CD14-positive monocyte (primary cell): ENCODE results near the gene FAM163B. TPM values are rescaled to one million over a fixed set of nuclear protein-coding genes. Genes with fewer than 3 reads are reported as not detected.

ENCODE experiments used
- DNase-seq, 3 donors: peaks; one replicate each; pipeline ENCODE4 v3.0.0-alpha.2; 2011 to 2022
- H2AFZ ChIP-seq: 2 replicates; pipeline ENCODE4 v1.6.0; 2012; ENCODE audit warnings: mild to moderate bottlenecking, low read depth, low read length, inconsistent platforms; ENCODE audit not compliant: insufficient read depth, poor library complexity, severe bottlenecking
- H3K27ac ChIP-seq, 2 donors: 1 replicate in 1 of 2; 2 replicates in 1 of 2; pipeline ENCODE4 v1.5.1; 2012 to 2013; ENCODE audit warnings: low read length in 2 of 2, control low read depth in 1 of 2, inconsistent platforms in 1 of 2, low read depth in 1 of 2, mild to moderate bottlenecking in 1 of 2
- H3K27me3 ChIP-seq, 2 donors: one replicate each; pipeline versions ENCODE4 v1.6.0 to v1.6.1; 2011 to 2013; ENCODE audit warnings: low read length in 2 of 2; ENCODE audit not compliant: control insufficient read depth in 2 of 2, insufficient read depth in 2 of 2
- H3K36me3 ChIP-seq, 2 donors: replicated peaks in 1 of 2; 1 replicate in 1 of 2; 2 replicates in 1 of 2; pipeline versions ENCODE4 v1.5.1 to v1.6.1; 2012 to 2013; ENCODE audit warnings: low read length in 2 of 2, control low read depth in 1 of 2, inconsistent platforms in 1 of 2, mild to moderate bottlenecking in 1 of 2; ENCODE audit not compliant: insufficient read depth in 2 of 2, control insufficient read depth in 1 of 2
- H3K4me1 ChIP-seq, 2 donors: 1 replicate in 1 of 2; 2 replicates in 1 of 2; pipeline versions ENCODE4 v1.5.1 to v1.6.1; 2012 to 2013; ENCODE audit warnings: low read length in 2 of 2, control low read depth in 1 of 2, inconsistent platforms in 1 of 2, mild to moderate bottlenecking in 1 of 2, moderate library complexity in 1 of 2; ENCODE audit not compliant: insufficient read depth in 2 of 2, control insufficient read depth in 1 of 2
- H3K4me2 ChIP-seq: replicated peaks from 2 replicates; pipeline ENCODE3; 2012; ENCODE audit warnings: low read length, moderate library complexity, mild to moderate bottlenecking; ENCODE audit not compliant: poor library complexity, severe bottlenecking; ENCODE audit errors: extremely low read depth
- H3K4me3 ChIP-seq, 3 experiments: fragments of 200-600 bp in 1 of 3; sonication (generic) in 1 of 3; replicated peaks in 1 of 3; 1 replicate in 2 of 3; 2 replicates in 1 of 3; pipeline ENCODE4 v1.5.1; 2011 to 2013; ENCODE audit warnings: low read length in 3 of 3, mild to moderate bottlenecking in 3 of 3, control low read depth in 2 of 3, low read depth in 2 of 3, inconsistent platforms in 1 of 3, moderate library complexity in 1 of 3
- H3K79me2 ChIP-seq: 2 replicates; pipeline ENCODE4 v1.6.0; 2012; ENCODE audit warnings: mild to moderate bottlenecking, control low read depth, inconsistent platforms, low read length, moderate library complexity; ENCODE audit not compliant: insufficient read depth
- H3K9ac ChIP-seq: 2 replicates; pipeline ENCODE4 v1.6.0; 2017; ENCODE audit warnings: low read length, mild to moderate bottlenecking; ENCODE audit not compliant: insufficient read depth, poor library complexity, severe bottlenecking
- H3K9me3 ChIP-seq, 2 donors: replicated peaks in 1 of 2; 1 replicate in 1 of 2; 2 replicates in 1 of 2; pipeline versions ENCODE4 v1.5.1 to v1.6.1; 2012 to 2013; ENCODE audit warnings: low read length in 2 of 2, control low read depth in 1 of 2; ENCODE audit not compliant: control insufficient read depth in 1 of 2, insufficient read depth in 1 of 2
- H4K20me1 ChIP-seq: 2 replicates; pipeline ENCODE4 v1.6.0; 2012; ENCODE audit warnings: mild to moderate bottlenecking, low read length, control low read depth, moderate library complexity; ENCODE audit not compliant: insufficient read depth
- H3K27ac Mint-ChIP-seq, 7 donors: one replicate each; pipeline ENCODE4 v1.8.0; 2020; ENCODE audit warnings: mild to moderate bottlenecking in 7 of 7, mixed read lengths in 7 of 7, moderate library complexity in 6 of 7, inconsistent platforms in 2 of 7
- H3K27me3 Mint-ChIP-seq, 3 donors: one replicate each; pipeline ENCODE4 v1.8.0; 2021 to 2022; ENCODE audit warnings: low read depth in 3 of 3, mild to moderate bottlenecking in 3 of 3, mixed read lengths in 3 of 3, moderate library complexity in 3 of 3, inconsistent platforms in 1 of 3
- H3K36me3 Mint-ChIP-seq, 2 donors: one replicate each; pipeline ENCODE4 v1.8.0; 2020; ENCODE audit warnings: mixed read lengths in 2 of 2, inconsistent platforms in 1 of 2, mild to moderate bottlenecking in 1 of 2
- H3K4me1 Mint-ChIP-seq: one replicate; pipeline ENCODE4 v1.8.0; 2020; ENCODE audit warnings: mild to moderate bottlenecking, mixed read lengths
- H3K4me3 Mint-ChIP-seq, 2 donors: one replicate each; pipeline ENCODE4 v1.8.0; 2020; ENCODE audit warnings: mild to moderate bottlenecking in 2 of 2, mixed read lengths in 2 of 2, moderate library complexity in 1 of 2
- H3K9me3 Mint-ChIP-seq, 7 donors: one replicate each; pipeline ENCODE4 v1.8.0; 2020 to 2022; ENCODE audit warnings: mixed read lengths in 7 of 7, mild to moderate bottlenecking in 6 of 7, moderate library complexity in 6 of 7, inconsistent platforms in 2 of 7
- CTCF ChIP-seq: fragments of 200-600 bp; IDR thresholded peaks from one replicate; pipeline ENCODE4 v1.8.0; 2022; ENCODE audit warnings: antibody characterized with exemption, mild to moderate bottlenecking
- WGBS: methylation state at CpG from one replicate; pipeline ENCODE4 v1.1.5; 2013; ENCODE audit warnings: missing lambda C conversion rate; ENCODE audit not compliant: insufficient coverage; 5-methylcytosine and 5-hydroxymethylcytosine counted together
- intact Hi-C, 2 donors: fragments of 100-400 bp; cut with micrococcal nuclease; formaldehyde crosslinking; loops; one replicate each; pipeline versions ENCODE4 v1.15.0 to v1.15.1; 2023
- polyA plus RNA-seq, 3 donors: library from polyadenylated mRNA; depleted of rRNA in 1 of 3; unstranded in 2 of 3; stranded (reverse) in 1 of 3; fragments of 300-500 nt in 2 of 3; fragments of >200 nt in 1 of 3; fragmentation: Illumina TruSeq in 2 of 3; gene quantifications; 1 replicate in 2 of 3; 2 replicates in 1 of 3; pipeline ENCODE4 v1.2.3, GENCODE V29; 2012 to 2021

FAM163B gene
- polyA plus RNA-seq, 3 donors = not detected

DNA sequence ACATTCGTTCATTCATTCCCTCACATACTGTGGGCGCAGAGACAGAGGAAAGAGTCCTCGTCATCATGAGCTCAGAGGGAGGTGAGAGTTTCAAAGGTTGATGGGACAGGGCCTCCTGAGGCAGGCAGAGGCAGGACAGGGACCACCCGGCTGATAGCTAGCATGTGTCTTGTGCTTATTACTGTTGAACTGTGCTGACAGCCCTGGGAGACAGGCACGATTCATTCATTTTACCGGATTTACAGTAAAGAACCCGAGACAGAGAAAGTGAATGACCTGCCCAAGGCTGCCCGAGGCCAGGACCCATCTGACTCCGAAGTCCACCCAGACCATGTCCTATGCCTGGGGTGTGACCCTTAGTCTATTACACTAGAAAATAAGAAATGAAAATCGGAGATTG is 4.9 kb upstream of the FAM163B start:
- no peak overlapping the region for H3K4me2 ChIP-seq
- H3K4me3 Mint-ChIP-seq = no peak overlapping the region
- intact Hi-C loops = no loop called here
- H3K27ac ChIP-seq = no peak overlapping the region
- H2AFZ ChIP-seq = no peak overlapping the region
- no peaks in the 10 kb centered on the region for H3K9me3 ChIP-seq
- no peak overlapping the region for H3K4me3 ChIP-seq
- WGBS = 79% methylated on average over 5 of the region's 10 CpGs
- no peak for DNase-seq
- no peaks in the 10 kb centered on the region for H3K79me2 ChIP-seq
- H3K9ac ChIP-seq = no peak overlapping the region
- no peaks in the 10 kb centered on the region for H3K4me1 ChIP-seq
- no peaks in the 10 kb centered on the region for H4K20me1 ChIP-seq
- H3K27me3 Mint-ChIP-seq = peaks cover 30 to 36% (median 33%) of the 10 kb centered on the region in 3 donors
- H3K4me1 Mint-ChIP-seq = no peaks in the 10 kb centered on the region
- no peak for TF ChIP-seq CTCF
- H3K27me3 ChIP-seq = peaks cover 0 to 11% of the 10 kb centered on the region in 2 donors
- H3K9me3 Mint-ChIP-seq = peaks cover 0 to 8% (median 0%) of the 10 kb centered on the region in 7 donors
- no peaks in the 10 kb centered on the region for H3K36me3 ChIP-seq
- no peaks in the 10 kb centered on the region for H3K36me3 Mint-ChIP-seq
- no peak overlapping the region for H3K27ac Mint-ChIP-seq

DNA sequence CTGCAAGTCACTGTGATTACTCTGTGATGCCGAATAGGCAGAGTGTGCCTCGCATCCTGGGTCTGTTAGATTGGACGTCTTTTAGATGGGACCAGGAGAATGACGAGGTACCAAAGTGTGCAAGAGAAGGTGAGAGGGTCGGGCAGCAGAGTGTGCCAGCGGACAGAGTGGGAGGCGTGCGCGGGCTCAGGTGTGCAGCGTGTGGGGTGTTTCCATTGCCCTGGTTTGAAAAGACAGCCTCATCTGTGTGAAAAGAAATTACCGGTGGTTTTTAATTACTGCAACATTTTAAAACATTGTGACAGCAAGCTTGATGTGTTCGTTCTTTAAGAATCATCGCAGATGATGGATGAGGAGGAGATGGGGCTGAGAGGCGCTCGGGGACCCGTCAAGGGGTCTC is 4.2 kb upstream of the FAM163B start:
- Mint-ChIP-seq H3K36me3 (no peaks in the 10 kb centered on the region), H3K9me3 (peaks cover 0 to 8% (median 0%) of the 10 kb centered on the region in 7 donors), H3K4me1 (no peaks in the 10 kb centered on the region), H3K27me3 (peaks cover 33 to 36% (median 33%) of the 10 kb centered on the region in 3 donors), H3K4me3 (no peak overlapping the region), H3K27ac (no peak overlapping the region)
- Histone ChIP-seq H3K36me3 (no peaks in the 10 kb centered on the region), H4K20me1 (no peaks in the 10 kb centered on the region), H3K9me3 (no peaks in the 10 kb centered on the region), H3K27me3 (peaks cover 0 to 15% of the 10 kb centered on the region in 2 donors), H2AFZ (no peak overlapping the region), H3K79me2 (no peaks in the 10 kb centered on the region), H3K27ac (no peak overlapping the region), H3K4me2 (no peak overlapping the region), H3K9ac (no peak overlapping the region), H3K4me3 (no peak overlapping the region), H3K4me1 (no peaks in the 10 kb centered on the region)
- no peak for DNase-seq
- 95% methylated on average over 16 of the region's 16 CpGs for WGBS
- no peak for TF ChIP-seq CTCF
- intact Hi-C loops = no loop called here
